Renal pelvis (tissue), 4 donors: ENCODE data around the gene PLSCR5. TPM values are rescaled to one million over a fixed set of nuclear protein-coding genes. Genes with fewer than 3 reads are reported as not detected.

Experiments used
- DNase-seq: peaks from one replicate; pipeline ENCODE4 v3.0.0-alpha.2; 2013
- polyA plus RNA-seq, 3 donors: library from polyadenylated mRNA; unstranded; fragments of 120-200 nt; gene quantifications; one replicate each; pipeline ENCODE4 v1.2.1, GENCODE V29; 2013; ENCODE audit not compliant: insufficient read length in 3 of 3

The PLSCR5 gene
- polyA plus RNA-seq, 3 donors, result not detected

- DNase-seq, result peak; percentile 24
Observed at GRCh38 chr3:146589899-146590508, 15.1 kb downstream of the PLSCR5 start.

GRCh38 chr3:146585156-146585555, 20.0 kb downstream of the PLSCR5 start:
- no peak for DNase-seq

DNA sequence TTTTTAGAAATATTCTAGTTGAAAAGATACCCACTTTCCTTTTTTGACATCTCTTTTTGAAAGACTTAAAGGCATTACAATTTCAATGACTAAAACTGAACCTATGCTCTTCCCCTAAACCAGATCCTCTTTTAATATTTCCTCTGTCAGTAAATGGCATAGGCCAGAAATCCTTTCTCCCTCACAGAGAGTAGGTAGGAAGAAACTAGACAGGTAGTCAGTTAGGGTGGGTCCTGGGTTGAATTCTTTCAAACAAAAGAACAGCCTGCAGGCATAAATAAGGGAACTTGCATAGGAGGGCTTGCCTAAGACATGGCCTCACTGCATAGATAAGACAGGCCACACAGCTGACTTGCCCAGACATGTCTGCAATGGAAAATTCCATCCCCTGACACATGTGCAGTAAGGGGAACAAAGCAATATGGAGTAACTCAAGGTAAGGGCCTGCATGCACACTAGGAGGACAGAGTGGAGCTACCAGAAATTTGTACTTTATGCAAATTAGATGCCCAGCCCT, 23.1 kb downstream of the PLSCR5 start:
- DNase-seq, result no peak

GRCh38 chr3:146581080-146581601, 24.0 kb downstream of the PLSCR5 start:
- no peak for DNase-seq

DNA sequence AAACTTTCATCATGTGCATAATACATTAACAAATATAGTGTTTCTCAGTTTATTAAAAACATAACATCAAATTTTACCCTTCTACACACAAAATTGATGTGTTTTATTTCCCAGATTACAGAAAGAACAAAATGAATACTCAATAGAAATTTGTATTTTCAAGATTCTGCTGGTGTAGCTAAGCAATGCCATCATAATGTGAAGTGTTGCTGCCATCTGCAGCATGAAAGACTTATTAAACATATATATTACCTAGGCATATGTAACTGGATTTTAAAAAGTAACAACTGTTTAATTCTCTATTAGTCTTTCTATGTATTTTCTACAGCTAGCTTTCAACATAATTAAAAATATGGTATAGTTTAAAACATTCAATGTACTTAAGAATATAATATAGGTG, 27.5 kb downstream of the PLSCR5 start:
- DNase-seq, result peak; percentile 38

GRCh38 chr3:146575636-146576035, 29.5 kb downstream of the PLSCR5 start:
- no peak for DNase-seq

GRCh38 chr3:146574173-146574572, 31.0 kb downstream of the PLSCR5 start:
- no peak for DNase-seq

DNA sequence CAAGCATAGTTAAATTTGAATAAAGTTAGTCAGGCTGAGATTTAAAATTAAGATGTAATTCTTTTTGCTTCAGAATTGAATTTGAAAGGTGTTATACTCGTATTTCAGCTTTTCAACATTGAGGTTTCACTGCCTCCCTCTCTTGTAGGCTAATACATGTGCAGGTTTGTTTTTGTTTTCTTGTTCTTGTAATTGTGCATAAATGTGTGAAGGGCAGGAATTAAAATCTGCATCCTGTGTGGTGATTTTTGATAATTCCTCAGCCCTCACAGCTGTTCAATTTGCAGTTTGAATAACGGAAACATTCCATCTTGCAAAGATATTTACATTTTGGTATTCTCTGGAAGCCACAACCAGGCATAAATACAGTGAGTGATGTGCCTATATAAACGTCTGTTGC, 35.8 kb downstream of the PLSCR5 start:
- no peak for DNase-seq

GRCh38 chr3:146566138-146566537, 39.0 kb downstream of the PLSCR5 start:
- no peak for DNase-seq

DNA sequence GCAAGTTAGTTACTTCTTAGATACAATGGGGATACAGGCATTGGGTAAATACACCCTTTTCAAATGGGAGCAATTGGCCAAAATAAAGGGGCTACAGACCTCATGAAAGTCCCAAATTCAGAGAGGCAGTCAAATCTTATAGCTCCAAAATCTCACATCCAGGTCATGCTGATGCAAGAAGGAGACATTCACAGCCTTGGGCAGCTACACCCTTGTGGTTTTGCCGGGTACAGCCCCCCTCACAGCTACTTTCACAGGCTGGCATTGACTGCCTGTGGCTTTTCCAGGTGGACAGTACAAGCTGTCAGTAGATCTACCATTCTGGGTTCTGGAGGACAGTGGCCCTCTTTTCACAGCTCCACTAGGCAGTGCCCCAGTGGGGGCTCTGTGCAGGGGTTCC, 43.3 kb downstream of the PLSCR5 start:
- no peak for DNase-seq

GRCh38 chr3:146561463-146561862, 43.7 kb downstream of the PLSCR5 start:
- DNase-seq, result no peak

GRCh38 chr3:146560678-146561077, 44.5 kb downstream of the PLSCR5 start:
- DNase-seq, result no peak

- DNase-seq, result no peak
Observed at GRCh38 chr3:146559388-146559787, 45.8 kb downstream of the PLSCR5 start.

- DNase-seq, result no peak
Observed at GRCh38 chr3:146558781-146559180, 46.4 kb downstream of the PLSCR5 start.

- no peak for DNase-seq
Observed at GRCh38 chr3:146557745-146558144, 47.4 kb downstream of the PLSCR5 start.

DNA sequence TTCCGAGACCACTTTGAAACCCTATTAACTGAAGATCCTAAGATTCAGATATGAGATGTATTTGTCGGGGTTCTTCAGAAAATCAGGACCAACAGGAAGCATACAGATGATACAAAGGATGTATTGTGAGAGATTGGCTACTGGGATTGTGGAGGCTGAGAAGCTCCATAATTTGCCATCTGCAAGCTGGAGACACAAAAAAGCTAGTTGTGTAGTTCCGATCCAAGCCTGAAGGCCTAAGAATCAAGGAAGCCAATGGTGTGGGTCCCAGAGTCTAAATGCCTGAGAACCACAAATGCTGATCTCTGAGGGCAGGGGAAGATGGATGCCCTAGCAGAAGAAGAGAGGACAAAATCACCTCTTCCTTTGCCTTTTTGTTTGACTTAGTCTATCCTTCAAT, 49.8 kb downstream of the PLSCR5 start:
- DNase-seq, result no peak

DNA sequence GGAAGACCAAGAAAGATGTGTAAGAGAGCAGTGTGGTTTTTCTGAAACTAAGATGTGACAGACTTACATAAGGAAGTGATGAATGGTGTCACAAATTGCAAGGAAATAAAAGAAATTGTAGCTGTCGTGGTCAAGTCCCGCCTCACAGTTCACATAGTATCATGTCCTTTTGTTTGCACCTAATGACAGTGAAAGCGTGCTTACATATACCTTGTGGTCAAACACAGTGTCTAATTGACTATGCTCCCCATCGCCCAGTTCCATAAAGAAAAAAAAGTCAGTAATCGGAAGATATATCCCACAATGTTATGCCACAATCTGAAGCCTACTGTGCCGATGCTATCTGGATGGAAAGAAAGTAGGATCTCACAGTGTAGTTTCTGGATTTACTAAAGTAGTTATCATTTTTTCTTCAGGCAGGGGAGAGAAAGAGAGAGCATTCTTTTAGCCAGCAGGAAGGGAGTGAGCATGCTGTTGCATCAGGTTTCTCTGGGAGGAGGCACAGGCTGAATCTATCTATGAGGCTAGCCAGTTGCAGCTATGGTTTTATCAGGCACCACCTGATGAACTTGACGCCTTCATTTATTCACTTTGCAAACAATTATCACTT, 50.9 kb downstream of the PLSCR5 start:
- no peak for DNase-seq

DNA sequence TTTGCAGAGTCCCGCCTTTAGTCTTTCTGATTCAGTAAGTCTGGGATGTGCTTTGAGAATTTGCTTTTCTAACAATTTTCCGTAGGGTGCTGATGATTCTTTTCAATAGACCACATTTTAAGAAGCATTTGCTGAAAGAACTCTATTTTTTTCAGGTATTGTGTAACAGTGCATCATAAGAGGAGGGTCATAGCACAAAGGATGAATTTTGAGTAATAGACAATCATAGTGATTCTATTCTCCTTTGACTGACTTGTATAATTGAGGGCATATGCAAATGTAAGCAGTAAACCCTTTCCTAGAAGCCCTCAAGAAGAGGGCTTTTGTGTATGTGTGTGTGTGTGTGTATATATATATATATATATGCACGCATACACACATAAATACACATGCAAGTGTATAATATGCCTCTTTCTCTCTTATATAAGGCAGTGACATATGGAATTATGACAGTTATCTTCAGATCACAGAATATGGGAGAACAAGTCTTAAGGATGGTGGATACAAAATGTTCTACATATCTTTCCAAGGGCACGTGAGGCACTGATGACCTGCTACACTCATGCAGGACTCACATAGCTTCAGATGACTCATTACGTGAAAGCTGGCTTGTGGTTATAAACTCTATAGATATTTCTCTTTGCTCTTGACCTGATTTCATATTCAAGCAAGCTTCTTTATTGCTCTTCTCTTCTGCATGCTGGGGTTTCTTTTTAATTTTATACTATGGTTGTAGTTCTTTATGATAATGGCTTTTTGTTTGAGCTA, 54.2 kb downstream of the PLSCR5 start:
- no peak for DNase-seq

- no peak for DNase-seq
Observed at GRCh38 chr3:146550070-146550615, 55.0 kb downstream of the PLSCR5 start.

- no peak for DNase-seq
Observed at GRCh38 chr3:146547235-146547835, 57.8 kb downstream of the PLSCR5 start.

DNA sequence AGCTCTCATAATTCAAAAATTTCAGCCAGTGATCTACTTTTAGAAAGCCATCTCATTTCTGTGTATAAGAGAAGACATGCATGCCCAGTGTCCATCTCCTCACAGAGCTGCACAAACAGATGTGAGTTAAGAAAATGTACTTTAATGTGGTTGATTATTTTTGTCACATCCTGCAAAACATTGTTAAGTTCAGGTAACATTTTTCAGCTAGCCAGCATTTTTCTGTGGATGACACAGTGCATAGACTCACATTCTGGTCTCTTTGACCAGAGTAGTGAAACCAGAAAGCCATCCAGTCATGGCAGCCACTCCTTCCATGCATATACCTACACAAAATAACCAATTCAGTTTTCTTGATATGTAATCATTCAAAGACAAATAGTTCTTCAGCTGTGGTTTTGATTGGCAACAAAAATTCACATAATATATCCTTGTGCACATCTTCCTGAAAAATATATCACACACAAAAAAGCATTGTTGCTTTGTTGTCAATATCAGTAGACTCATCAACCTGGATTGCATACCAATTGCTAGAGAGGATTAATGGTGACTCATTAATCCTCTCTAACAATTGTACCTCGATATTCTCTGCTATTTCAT, 58.7 kb downstream of the PLSCR5 start:
- DNase-seq, result no peak
